VCaP (cell line): ENCODE results near the gene MROH2A.

Experiments
- H3K27ac ChIP-seq: fragments of 450-650 bp; 2 replicates; pipeline ENCODE4 v1.5.1; 2017
- TF ChIP-seq, protein P1 (sequence below): fragments of 450-650 bp; conservative IDR thresholded peaks from 2 replicates; pipeline ENCODE4 v1.5.1; 2017; ENCODE audit warnings: mild to moderate bottlenecking, moderate library complexity

The MROH2A gene

DNA sequence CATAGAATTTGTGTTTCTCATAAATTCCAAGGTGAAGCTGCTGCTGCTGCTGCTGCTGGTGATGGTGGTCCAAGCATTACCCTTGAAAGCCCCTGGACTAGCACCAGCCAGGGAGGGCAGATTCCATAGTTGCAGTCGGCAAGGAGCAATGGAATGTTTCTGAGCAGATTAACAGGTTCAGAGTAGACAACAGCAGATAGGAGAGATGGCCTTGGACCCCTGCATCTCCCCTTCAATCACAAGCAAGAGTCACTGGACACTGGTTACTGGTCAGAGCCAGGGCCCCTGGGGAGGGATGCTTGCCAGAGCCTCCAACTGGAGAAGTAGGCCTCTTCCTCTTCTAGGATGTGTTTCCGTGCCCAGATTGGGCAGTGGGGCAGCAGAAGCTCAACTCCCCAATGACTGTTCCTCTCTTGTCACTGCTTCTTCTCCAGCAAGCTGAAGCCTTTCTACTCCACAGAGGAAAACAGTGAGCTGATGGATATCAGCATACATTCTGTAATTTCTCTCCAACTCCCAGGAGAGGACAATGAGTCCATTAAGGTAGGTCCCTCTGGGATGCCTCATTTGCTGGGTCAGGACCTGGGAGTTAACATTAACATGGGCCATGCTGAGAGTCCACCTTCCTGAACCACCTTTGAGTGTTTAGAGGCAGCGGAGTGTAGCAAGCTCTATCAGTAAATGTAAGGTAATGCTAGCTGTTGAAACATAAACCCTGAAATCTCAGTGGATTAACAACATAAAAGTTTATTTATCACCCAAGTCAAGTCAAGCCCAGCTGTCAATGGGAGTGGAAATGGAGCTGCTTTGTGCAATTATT, 35.3 kb downstream of the MROH2A start:
- H3K27ac ChIP-seq, result no peak overlapping the region
- TF ChIP-seq, protein P1, sequence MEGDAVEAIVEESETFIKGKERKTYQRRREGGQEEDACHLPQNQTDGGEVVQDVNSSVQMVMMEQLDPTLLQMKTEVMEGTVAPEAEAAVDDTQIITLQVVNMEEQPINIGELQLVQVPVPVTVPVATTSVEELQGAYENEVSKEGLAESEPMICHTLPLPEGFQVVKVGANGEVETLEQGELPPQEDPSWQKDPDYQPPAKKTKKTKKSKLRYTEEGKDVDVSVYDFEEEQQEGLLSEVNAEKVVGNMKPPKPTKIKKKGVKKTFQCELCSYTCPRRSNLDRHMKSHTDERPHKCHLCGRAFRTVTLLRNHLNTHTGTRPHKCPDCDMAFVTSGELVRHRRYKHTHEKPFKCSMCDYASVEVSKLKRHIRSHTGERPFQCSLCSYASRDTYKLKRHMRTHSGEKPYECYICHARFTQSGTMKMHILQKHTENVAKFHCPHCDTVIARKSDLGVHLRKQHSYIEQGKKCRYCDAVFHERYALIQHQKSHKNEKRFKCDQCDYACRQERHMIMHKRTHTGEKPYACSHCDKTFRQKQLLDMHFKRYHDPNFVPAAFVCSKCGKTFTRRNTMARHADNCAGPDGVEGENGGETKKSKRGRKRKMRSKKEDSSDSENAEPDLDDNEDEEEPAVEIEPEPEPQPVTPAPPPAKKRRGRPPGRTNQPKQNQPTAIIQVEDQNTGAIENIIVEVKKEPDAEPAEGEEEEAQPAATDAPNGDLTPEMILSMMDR, result no peak

DNA sequence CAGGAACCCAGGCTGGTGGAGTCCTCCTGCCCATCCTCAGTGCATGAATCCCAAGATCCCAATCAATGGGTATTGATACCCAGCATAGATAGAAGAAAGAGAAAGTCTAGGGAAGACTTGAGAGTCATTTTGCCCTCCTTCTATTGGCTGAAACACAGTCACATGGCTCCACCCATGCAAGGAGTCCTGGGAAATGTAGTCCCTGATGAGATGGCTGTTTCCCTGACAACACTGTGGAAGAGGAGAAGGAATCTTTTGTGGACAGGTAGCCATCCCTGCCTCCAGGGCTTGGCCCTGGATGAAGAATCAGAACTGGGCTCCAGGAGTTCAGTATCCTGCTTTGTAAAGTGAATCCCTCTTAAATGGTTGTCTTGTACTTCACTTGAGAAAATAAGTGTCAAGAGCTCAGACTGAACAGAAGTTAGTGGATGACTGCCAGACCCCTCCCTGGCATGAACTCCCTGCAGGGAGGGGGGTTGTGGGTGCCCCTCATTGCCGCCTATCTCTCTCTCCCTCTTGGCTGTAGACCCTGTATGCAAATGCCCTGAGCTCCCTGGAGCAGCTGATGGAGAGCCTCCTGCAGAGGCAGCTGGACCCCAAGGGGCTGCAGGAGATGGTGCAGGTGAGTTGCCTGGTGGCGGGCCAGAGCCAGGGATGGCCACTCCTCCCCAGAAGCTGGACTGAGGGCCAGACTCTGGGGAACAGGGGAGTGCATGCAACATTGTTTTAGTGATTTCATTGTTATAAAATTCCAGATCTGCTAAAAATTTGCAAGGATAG, 36.1 kb downstream of the MROH2A start:
- peak overlapping the region; percentile 29 for H3K27ac ChIP-seq
- TF ChIP-seq, protein P1, result no peak

DNA sequence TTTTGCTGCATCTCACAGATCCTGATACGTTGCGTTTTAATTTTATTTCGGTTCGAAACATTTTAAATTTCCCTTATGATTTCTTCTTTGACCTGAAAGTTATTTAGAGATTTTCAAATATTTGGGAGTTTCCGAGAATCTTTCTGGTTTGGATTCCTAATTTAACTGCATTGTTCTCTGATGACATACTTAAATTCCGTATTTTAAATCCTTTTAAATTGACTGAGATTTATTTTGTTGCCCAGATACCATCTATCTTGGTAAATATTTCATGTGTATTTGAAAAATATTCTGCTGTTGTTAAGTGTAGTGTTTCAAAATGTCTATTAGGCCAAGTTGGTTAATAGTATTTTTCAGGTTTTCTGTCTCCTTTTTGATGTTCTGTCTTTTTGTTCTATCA, 37.7 kb downstream of the MROH2A start:
- H3K27ac ChIP-seq, result no peak overlapping the region
- TF ChIP-seq, protein P1, result no peak

DNA sequence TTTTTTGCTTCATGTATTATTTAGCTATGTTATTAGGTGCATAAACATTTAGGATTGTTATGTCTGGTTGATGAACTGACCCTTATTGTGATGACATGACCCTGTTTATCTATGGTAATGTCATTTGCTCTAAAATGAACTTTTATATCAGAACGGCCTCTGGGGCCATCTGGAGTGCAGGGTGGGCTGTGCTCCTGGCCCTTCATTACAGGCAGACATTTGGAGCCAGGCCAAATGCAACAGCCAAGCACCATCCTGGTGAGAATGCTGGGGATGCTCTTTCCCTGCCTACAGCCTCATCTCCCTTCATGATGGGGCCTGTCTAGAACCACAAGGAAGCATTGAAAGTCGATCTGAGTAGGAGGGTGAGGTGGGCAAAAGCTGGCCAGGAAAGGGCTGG, 38.2 kb downstream of the MROH2A start:
- TF ChIP-seq, protein P1, result no peak
- H3K27ac ChIP-seq, result no peak overlapping the region

DNA sequence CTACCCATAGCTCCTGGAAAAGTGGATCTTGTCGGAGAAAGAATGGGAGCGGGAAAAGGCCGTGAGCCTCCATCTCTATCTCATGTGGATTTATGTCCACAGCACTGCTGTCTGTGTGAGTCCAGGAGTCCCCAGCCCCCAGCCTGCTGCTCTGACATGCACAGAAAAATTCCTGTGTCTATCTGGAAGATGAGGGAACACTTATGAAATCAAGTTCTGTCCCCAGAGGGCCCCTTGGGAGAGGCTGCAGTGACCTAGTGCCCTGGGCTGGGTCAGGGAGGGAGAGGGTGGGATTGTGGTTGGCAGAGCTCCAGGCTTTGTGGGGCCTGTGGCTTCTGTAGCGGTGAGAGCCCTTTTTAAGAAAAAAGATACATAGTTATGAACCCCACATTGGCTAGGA, 38.6 kb downstream of the MROH2A start:
- H3K27ac ChIP-seq, result no peak overlapping the region
- TF ChIP-seq, protein P1, result no peak

DNA sequence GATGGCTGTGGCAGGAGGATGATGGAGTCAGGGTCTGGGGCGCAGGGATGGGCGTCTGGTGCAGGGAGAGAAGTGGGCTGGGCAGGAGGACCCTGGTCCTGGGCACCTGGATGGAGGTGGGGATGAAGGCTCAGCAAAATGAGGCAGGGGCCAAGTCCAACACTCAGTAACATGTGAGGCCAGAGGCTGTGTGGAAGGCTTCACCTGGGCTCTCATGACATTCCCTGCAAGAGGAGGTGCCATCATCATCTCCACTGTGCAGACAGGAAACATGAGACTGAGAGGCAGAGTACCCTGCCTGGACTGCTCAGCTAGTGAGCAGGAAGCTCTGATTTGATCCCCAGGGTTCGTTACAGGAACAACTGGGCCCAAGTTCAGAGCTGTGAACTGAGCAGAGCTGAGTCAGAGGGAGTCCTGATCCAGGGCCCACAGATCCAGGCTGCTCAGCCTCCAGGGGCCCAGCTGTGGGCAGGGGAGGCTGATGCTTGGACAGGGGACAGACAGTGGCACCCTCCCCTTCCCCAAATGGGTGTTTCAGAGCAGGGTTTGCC, 39.3 kb downstream of the MROH2A start:
- TF ChIP-seq, protein P1, result no peak

DNA sequence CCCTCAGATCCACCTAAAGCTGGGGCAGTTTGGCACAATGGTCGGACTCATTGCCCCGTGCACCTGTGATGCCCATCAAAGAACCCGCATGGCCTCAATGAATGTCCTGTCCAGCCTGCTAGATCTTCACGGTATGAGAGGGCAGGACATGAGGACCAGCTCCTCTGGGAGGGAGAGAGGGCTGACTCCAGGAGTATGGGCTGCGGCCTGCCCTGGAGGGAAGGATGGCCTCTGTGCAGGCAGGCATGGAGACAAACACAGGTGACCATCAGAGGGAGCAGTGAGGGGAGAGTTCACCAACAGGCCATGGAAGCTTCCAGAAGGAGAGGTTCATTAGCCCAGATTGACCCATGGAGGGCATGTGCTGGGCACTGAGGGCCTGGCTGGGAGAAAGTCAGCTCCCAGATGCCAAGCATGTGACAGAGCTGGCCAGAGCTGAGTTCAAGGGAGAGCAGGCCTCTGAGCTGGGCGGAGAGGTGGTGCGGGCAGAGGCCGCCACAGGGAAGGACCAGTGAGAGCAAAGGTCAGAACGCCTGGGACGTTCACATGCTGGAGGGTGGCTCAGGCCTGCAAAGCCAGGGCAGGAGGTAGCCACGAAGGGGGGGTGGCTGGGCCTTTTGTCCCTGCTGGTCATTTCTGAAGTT, 40.0 kb downstream of the MROH2A start:
- TF ChIP-seq, protein P1, result no peak
- no peak overlapping the region for H3K27ac ChIP-seq

More for the DNA sequence above, 39.3 kb downstream of the MROH2A start:
- no peak overlapping the region for H3K27ac ChIP-seq
